HepG2 (cell line): ENCODE results near the gene CEP43. TPM values are rescaled to one million over a fixed set of nuclear protein-coding genes. Genes with fewer than 3 reads are reported as not detected.

Experiments
- ATAD3A ChIP-seq: sonication (generic); formaldehyde crosslinking; IDR thresholded peaks from 2 replicates; pipeline ENCODE4 v1.4.0; 2020; ENCODE audit warnings: missing genetic modification reagents
- DNMT1 ChIP-seq: sonication (generic); formaldehyde crosslinking; IDR thresholded peaks from 2 replicates; pipeline ENCODE4 v1.5.1; 2020; ENCODE audit warnings: mild to moderate bottlenecking, missing genetic modification reagents
- EHMT2 ChIP-seq: fragments of 200-600 bp; sonication (generic); IDR thresholded peaks from 2 replicates; pipeline ENCODE4 v1.7.0; 2017; ENCODE audit warnings: antibody characterized with exemption, low read depth, low read length, borderline replicate concordance
- FOSL2 ChIP-seq: sonication (generic); formaldehyde crosslinking; IDR thresholded peaks from 2 replicates; pipeline ENCODE4 v1.4.0; 2020; ENCODE audit warnings: missing genetic modification reagents
- MEF2D ChIP-seq: sonication (generic); formaldehyde crosslinking; IDR thresholded peaks from 2 replicates; pipeline ENCODE4 v1.5.1; 2020; ENCODE audit warnings: mild to moderate bottlenecking, missing genetic modification reagents
- MXD1 ChIP-seq: sonication (generic); formaldehyde crosslinking; IDR thresholded peaks from 2 replicates; pipeline ENCODE4 v1.4.0; 2020; ENCODE audit warnings: mild to moderate bottlenecking, missing genetic modification reagents
- NCOR1 ChIP-seq: fragments of 200-600 bp; sonication (generic); IDR thresholded peaks from 2 replicates; pipeline ENCODE4 v1.7.0; 2017; ENCODE audit warnings: antibody characterized with exemption, low read length, borderline replicate concordance
- NFKB2 ChIP-seq: sonication (generic); formaldehyde crosslinking; IDR thresholded peaks from 2 replicates; pipeline ENCODE4 v1.4.0; 2020; ENCODE audit warnings: missing genetic modification reagents, borderline replicate concordance
- NFYB ChIP-seq: sonication (generic); formaldehyde crosslinking; IDR thresholded peaks from 2 replicates; pipeline ENCODE4 v1.4.0; 2020; ENCODE audit warnings: missing genetic modification reagents
- PRDM4 ChIP-seq: sonication (generic); formaldehyde crosslinking; IDR thresholded peaks from 2 replicates; pipeline ENCODE4 v1.9.0; 2021; ENCODE audit warnings: missing genetic modification reagents, borderline replicate concordance
- TCF12 ChIP-seq, 2 experiments: fragments of 450-650 bp in 1 of 2; sonication (generic) in 1 of 2; formaldehyde crosslinking in 1 of 2; IDR thresholded peaks; 2 replicates each; pipeline versions ENCODE4 v1.6.1 to v1.8.0; 2017 to 2022; ENCODE audit warnings: antibody characterized with exemption in 1 of 2, mild to moderate bottlenecking in 1 of 2, missing genetic modification reagents in 1 of 2, moderate library complexity in 1 of 2
- XBP1 ChIP-seq: sonication (generic); formaldehyde crosslinking; IDR thresholded peaks from 2 replicates; pipeline ENCODE4 v1.5.0; 2020; ENCODE audit warnings: missing genetic modification reagents
- ZBTB44 ChIP-seq: sonication (generic); formaldehyde crosslinking; IDR thresholded peaks from 2 replicates; pipeline ENCODE4 v1.4.0; 2020; ENCODE audit warnings: missing genetic modification reagents
- ZFP36L1 ChIP-seq: sonication (generic); formaldehyde crosslinking; IDR thresholded peaks from 2 replicates; pipeline ENCODE4 v1.8.0; 2022; ENCODE audit warnings: mild to moderate bottlenecking, missing genetic modification reagents, moderate library complexity
- ZFYVE20 ChIP-seq: sonication (generic); formaldehyde crosslinking; IDR thresholded peaks from 2 replicates; pipeline ENCODE4 v1.8.0; 2023; ENCODE audit warnings: low read depth, mild to moderate bottlenecking, moderate library complexity, missing genetic modification reagents, borderline replicate concordance
- ZNF121 ChIP-seq: sonication (generic); formaldehyde crosslinking; IDR thresholded peaks from 2 replicates; pipeline ENCODE4 v1.5.0; 2020; ENCODE audit warnings: mild to moderate bottlenecking, missing genetic modification reagents
- ZNF234 ChIP-seq: sonication (generic); formaldehyde crosslinking; conservative IDR thresholded peaks from 2 replicates; pipeline ENCODE4 v1.5.1; 2020; ENCODE audit warnings: mild to moderate bottlenecking, missing genetic modification reagents
- ZNF3 ChIP-seq: IDR thresholded peaks from 2 replicates; pipeline ENCODE4 v1.7.0; 2017; ENCODE audit warnings: inconsistent platforms
- ZNF558 ChIP-seq: sonication (generic); formaldehyde crosslinking; IDR thresholded peaks from 2 replicates; pipeline ENCODE4 v1.9.0; 2022; ENCODE audit warnings: mild to moderate bottlenecking, missing genetic modification reagents, borderline replicate concordance
- ZNF678 ChIP-seq: sonication (generic); formaldehyde crosslinking; IDR thresholded peaks from 2 replicates; pipeline ENCODE4 v1.4.0; 2020; ENCODE audit warnings: mild to moderate bottlenecking, missing genetic modification reagents
- ZNF776 ChIP-seq: sonication (generic); formaldehyde crosslinking; IDR thresholded peaks from 2 replicates; pipeline ENCODE4 v1.4.0; 2020; ENCODE audit warnings: mild to moderate bottlenecking, missing genetic modification reagents
- ZNF83 ChIP-seq: sonication (generic); formaldehyde crosslinking; IDR thresholded peaks from 2 replicates; pipeline ENCODE4 v1.4.0; 2020; ENCODE audit warnings: missing genetic modification reagents, mild to moderate bottlenecking, borderline replicate concordance
- polyA plus RNA-seq, 8 experiments: library from polyadenylated mRNA; depleted of rRNA in 3 of 8; stranded (reverse) in 7 of 8; unstranded in 1 of 8; fragments of >200 nt; fragmentation: Illumina TruSeq in 4 of 8; extraction: Trizol in 4 of 8; gene quantifications; 2 replicates each; pipeline versions ENCODE4 v1.2.1 to v1.2.3, GENCODE V29; 2011 to 2016; ENCODE audit warnings: low read depth in 4 of 8, missing spikeins in 1 of 8, mixed read lengths in 1 of 8; ENCODE audit not compliant: insufficient read depth in 1 of 8
- total RNA-seq, 5 experiments: library from RNA; depleted of rRNA; stranded (reverse); fragments of >200 nt; fragmentation: Illumina TruSeq; extraction: Trizol; gene quantifications; 2 replicates each; pipeline ENCODE4 v1.2.3, GENCODE V29; 2016; ENCODE audit warnings: low read depth in 1 of 5
- TF ChIP-seq, protein P1 (sequence below): sonication (generic); formaldehyde crosslinking; IDR thresholded peaks from 2 replicates; pipeline ENCODE4 v1.8.1; 2023; ENCODE audit warnings: missing genetic modification reagents, inconsistent platforms, borderline replicate concordance
- TF ChIP-seq, protein P2 (sequence below): IDR thresholded peaks from 2 replicates; pipeline ENCODE4 v1.6.1; 2016; ENCODE audit warnings: low read depth, borderline replicate concordance

The CEP43 gene
- total and polyA plus RNA-seq, 2 of the 13 experiments (the other 11 are each of a cell fraction or from before 2014, with no cell fraction given), result 29.3 to 73.9 TPM

DNA sequence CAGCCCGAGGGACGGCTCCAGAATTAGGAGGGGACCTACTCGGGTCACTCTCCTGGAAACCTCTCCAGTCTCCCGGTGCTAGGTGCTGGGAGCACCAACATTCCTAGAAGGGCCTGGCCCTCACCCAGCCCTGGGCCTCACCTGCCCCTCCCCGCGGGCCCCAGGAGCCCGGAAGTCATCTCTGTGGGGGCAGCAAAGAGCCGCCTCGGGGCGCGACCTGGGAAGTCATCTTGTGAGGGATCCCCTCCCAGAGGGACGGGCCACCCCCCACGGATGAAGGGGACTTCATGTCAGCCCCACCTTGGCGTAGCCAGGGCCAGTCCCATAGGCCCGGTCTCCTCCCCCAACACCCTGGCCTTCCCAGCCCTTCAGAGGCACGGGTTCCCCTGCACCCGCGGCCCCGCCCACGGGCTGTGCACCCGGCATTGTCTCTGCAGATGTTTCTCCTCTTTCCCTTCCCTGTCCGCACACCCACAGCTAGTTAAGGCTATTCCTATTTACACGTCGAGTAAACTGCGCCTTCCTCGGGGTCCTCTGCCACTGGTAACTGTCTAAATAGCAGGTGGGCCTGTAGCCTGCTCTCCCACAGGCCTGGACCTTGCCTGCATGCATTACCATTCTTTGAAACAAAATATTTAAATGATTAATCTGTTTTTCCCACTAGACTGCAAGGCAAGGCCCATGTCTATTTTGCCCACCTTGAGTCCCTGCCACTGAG is 42.0 kb upstream of the CEP43 start (continued):
- TF ChIP-seq ZNF558 (CRISPR knock-in tag) (no peak; the same call in 1 of the 2 replicates), ZNF83 (CRISPR knock-in tag) (no peak), ZNF678 (CRISPR knock-in tag) (no peak), NCOR1 (0 out of 2 replicates have a peak, but pooled peaks have one; percentile 48), XBP1 (CRISPR knock-in tag) (no peak), ZNF234 (CRISPR knock-in tag) (no peak; the same call in none of the 2 replicates), MEF2D (CRISPR knock-in tag) (peak; percentile 81; the same call in 1 of the 2 replicates), FOSL2 (no peak), ZNF3 (CRISPR knock-in tag) (no peak), EHMT2 (no peak), ZFP36L1 (CRISPR knock-in tag) (no peak; the same call in 1 of the 2 replicates), MXD1 (CRISPR knock-in tag) (no peak), PRDM4 (no peak), ATAD3A (no peak), NFKB2 (peak; percentile 66), NFYB (CRISPR knock-in tag) (no peak), ZNF776 (CRISPR knock-in tag) (no peak), TCF12 (IDR thresholded peaks at IDR 0.05) (no peak), TCF12 (CRISPR knock-in tag; IDR thresholded peaks at IDR 0.05) (no peak; the same call in 1 of the 2 replicates), ZNF121 (CRISPR knock-in tag) (no peak), ZBTB44 (CRISPR knock-in tag) (no peak), ZFYVE20 (CRISPR knock-in tag) (no peak), DNMT1 (CRISPR knock-in tag) (no peak)
- TF ChIP-seq, protein P1, sequence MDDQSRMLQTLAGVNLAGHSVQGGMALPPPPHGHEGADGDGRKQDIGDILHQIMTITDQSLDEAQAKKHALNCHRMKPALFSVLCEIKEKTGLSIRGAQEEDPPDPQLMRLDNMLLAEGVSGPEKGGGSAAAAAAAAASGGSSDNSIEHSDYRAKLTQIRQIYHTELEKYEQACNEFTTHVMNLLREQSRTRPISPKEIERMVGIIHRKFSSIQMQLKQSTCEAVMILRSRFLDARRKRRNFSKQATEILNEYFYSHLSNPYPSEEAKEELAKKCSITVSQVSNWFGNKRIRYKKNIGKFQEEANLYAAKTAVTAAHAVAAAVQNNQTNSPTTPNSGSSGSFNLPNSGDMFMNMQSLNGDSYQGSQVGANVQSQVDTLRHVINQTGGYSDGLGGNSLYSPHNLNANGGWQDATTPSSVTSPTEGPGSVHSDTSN (CRISPR knock-in tag), result no peak
- TF ChIP-seq, protein P2, sequence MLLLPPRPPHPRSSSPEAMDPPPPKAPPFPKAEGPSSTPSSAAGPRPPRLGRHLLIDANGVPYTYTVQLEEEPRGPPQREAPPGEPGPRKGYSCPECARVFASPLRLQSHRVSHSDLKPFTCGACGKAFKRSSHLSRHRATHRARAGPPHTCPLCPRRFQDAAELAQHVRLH, result peak; percentile 76
